Ovary (tissue), 3 donors: ENCODE measurements around the gene FECH.

Experiments used
- POLR2A ChIP-seq: fragments of 450-650 bp; IDR thresholded peaks from one replicate; pipeline ENCODE4 v1.6.1; 2017; ENCODE audit warnings: antibody characterized with exemption, mild to moderate bottlenecking, moderate library complexity
- TF ChIP-seq, protein P1 (sequence below), 3 donors: fragments of 450-650 bp in 2 of 3; fragments of 200-600 bp in 1 of 3; IDR thresholded peaks; one replicate each; pipeline versions ENCODE4 v1.5.1 to v1.8.0; 2016 to 2022; ENCODE audit warnings: antibody characterized with exemption in 3 of 3, mild to moderate bottlenecking in 1 of 3
- donor health status: DM: no; HTN: no; CAD: no.

DNA sequence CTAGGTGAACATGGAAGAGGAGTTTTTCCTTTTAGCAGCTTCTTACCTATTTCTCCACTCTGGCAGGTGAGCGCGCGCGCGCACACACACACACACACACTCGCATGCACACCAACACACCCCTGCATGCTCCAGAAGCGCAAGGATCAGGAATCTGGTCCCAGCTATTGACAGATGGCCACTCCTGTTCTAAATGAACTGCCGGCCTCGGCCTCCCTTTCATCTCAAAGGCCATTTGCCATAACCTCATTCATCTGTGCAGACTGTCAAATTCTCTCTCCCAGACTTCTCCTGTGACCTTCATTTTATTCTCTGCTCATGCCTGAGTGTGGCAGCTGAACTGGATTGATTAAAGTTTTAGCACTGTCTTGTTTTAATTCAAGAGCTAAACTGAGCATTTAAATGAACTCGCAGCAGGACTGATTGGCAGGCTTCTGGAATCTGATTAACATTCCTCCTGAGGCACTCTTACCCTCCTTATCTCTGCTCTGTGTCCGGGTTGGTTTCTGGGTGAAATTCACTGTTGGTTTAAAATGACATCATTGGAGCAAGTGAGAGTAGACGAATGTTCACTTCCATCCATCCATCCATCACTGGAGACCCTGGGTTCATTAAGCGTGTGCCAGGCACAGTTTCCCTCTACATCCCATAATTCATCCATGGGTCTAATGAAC is 58.8 kb downstream of the FECH start:
- TF ChIP-seq, protein P1, sequence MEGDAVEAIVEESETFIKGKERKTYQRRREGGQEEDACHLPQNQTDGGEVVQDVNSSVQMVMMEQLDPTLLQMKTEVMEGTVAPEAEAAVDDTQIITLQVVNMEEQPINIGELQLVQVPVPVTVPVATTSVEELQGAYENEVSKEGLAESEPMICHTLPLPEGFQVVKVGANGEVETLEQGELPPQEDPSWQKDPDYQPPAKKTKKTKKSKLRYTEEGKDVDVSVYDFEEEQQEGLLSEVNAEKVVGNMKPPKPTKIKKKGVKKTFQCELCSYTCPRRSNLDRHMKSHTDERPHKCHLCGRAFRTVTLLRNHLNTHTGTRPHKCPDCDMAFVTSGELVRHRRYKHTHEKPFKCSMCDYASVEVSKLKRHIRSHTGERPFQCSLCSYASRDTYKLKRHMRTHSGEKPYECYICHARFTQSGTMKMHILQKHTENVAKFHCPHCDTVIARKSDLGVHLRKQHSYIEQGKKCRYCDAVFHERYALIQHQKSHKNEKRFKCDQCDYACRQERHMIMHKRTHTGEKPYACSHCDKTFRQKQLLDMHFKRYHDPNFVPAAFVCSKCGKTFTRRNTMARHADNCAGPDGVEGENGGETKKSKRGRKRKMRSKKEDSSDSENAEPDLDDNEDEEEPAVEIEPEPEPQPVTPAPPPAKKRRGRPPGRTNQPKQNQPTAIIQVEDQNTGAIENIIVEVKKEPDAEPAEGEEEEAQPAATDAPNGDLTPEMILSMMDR (IDR thresholded peaks at IDR 0.05), result no peak
- TF ChIP-seq POLR2A, result no peak
